Activated naive CD8-positive, alpha-beta T cell treated with anti-CD3 and anti-CD28 coated beads, Interleukin-2, amount 10 ng/mL, durations not matched to agents 7 days and 5 days (primary cell): ENCODE measurements around the gene CTRL. TPM values are rescaled to one million over a fixed set of nuclear protein-coding genes. Genes with fewer than 3 reads are reported as not detected.

ENCODE experiments used
- ATAC-seq: fragments of 150-1000 bp; cut with Tn5 transposase; one replicate; pipeline ENCODE4 v1.10.0; 2021; ENCODE audit warnings: low read depth, moderate library complexity
- POLR2A ChIA-PET: fragments of 350-600 bp; sonication (Branson Sonifier 250); formaldehyde crosslinking; loops from one replicate; lab custom pipeline; 2021; ENCODE audit warnings: antibody characterized with exemption; lab: Charles Lee
- DNase-seq: peaks from one replicate; pipeline ENCODE4 v3.0.0; 2021
- H3K27ac Mint-ChIP-seq: one replicate; pipeline ENCODE4 v1.8.0; 2022; ENCODE audit warnings: mild to moderate bottlenecking, mixed read lengths
- H3K27me3 Mint-ChIP-seq: one replicate; pipeline ENCODE4 v1.8.0; 2022; ENCODE audit warnings: mild to moderate bottlenecking, moderate library complexity, mixed read lengths
- H3K36me3 Mint-ChIP-seq: one replicate; pipeline ENCODE4 v1.8.0; 2021; ENCODE audit warnings: mild to moderate bottlenecking, mixed read lengths
- H3K4me1 Mint-ChIP-seq: one replicate; pipeline ENCODE4 v1.8.0; 2021; ENCODE audit warnings: mixed read lengths
- H3K4me3 Mint-ChIP-seq: one replicate; pipeline ENCODE4 v1.8.0; 2022; ENCODE audit warnings: mild to moderate bottlenecking, moderate library complexity, mixed read lengths
- H3K9me3 Mint-ChIP-seq: one replicate; pipeline ENCODE4 v1.8.0; 2021; ENCODE audit warnings: mixed read lengths
- total RNA-seq, 2 experiments: library from RNA; stranded (reverse); gene quantifications; one replicate each; pipeline ENCODE4 v1.2.3, GENCODE V29; 2021

Gene CTRL
- total RNA-seq, 2 experiments from 2014 or later, result 4.9 to 7.2 TPM

- no peaks in the 10 kb centered on the region for H3K9me3 Mint-ChIP-seq
- POLR2A ChIA-PET, result no interaction called here
- H3K4me1 Mint-ChIP-seq, result peaks cover 1% of the 10 kb centered on the region
- H3K27ac Mint-ChIP-seq, result no peak overlapping the region
- no peak for DNase-seq
- ATAC-seq, result no peak
- H3K36me3 Mint-ChIP-seq, result peaks cover 7% of the 10 kb centered on the region
- H3K27me3 Mint-ChIP-seq, result no peaks in the 10 kb centered on the region
- H3K4me3 Mint-ChIP-seq, result no peak overlapping the region
Observed at GRCh38 chr16:67953641-67954375, 22.1 kb upstream of the CTRL start.

GRCh38 chr16:67951485-67951884 is 19.8 kb upstream of the CTRL start:
- ATAC-seq (no peak), DNase-seq (no peak)
- Mint-ChIP-seq H3K9me3 (no peaks in the 10 kb centered on the region), H3K4me3 (no peak overlapping the region), H3K4me1 (peaks cover 1% of the 10 kb centered on the region), H3K36me3 (peaks cover 7% of the 10 kb centered on the region), H3K27me3 (no peaks in the 10 kb centered on the region), H3K27ac (no peak overlapping the region)
- POLR2A ChIA-PET, result interaction anchor here (1.0 to 1.8 kb wide), 3 partner anchors 9 to 17 kb away, joined by 3 to 5 read pairs (median 4); partner anchors contain the start of gene SLC12A4

GRCh38 chr16:67950335-67950843 is 18.7 kb upstream of the CTRL start:
- ATAC-seq (no peak), DNase-seq (no peak)
- Mint-ChIP-seq H3K4me3 (no peak overlapping the region), H3K27ac (no peak overlapping the region), H3K36me3 (peaks cover 9% of the 10 kb centered on the region), H3K27me3 (no peaks in the 10 kb centered on the region), H3K4me1 (peaks cover 3% of the 10 kb centered on the region), H3K9me3 (no peaks in the 10 kb centered on the region)
- POLR2A ChIA-PET, result interaction anchor here (1.3 to 2.5 kb wide), 4 partner anchors 10 to 18 kb away, joined by 3 to 9 read pairs (median 4); partner anchors contain the start of genes PSMB10 and SLC12A4

- no peak overlapping the region for H3K4me3 Mint-ChIP-seq
- ATAC-seq, result no peak
- DNase-seq, result no peak
- H3K27me3 Mint-ChIP-seq, result no peaks in the 10 kb centered on the region
- peaks cover 9% of the 10 kb centered on the region for H3K36me3 Mint-ChIP-seq
- H3K27ac Mint-ChIP-seq, result no peak overlapping the region
- H3K9me3 Mint-ChIP-seq, result no peaks in the 10 kb centered on the region
- H3K4me1 Mint-ChIP-seq, result peaks cover 3% of the 10 kb centered on the region
- POLR2A ChIA-PET, result interaction anchor here (0.7 to 2.5 kb wide), 4 partner anchors 9 to 14 kb away, joined by 3 to 9 read pairs (median 3); partner anchors contain the start of gene PSMB10
Observed at GRCh38 chr16:67949645-67950044, 18.0 kb upstream of the CTRL start.

- Mint-ChIP-seq H3K9me3 (no peaks in the 10 kb centered on the region), H3K4me3 (no peak overlapping the region), H3K27me3 (no peaks in the 10 kb centered on the region), H3K27ac (peak overlapping the region; percentile 54), H3K4me1 (peaks cover 3% of the 10 kb centered on the region), H3K36me3 (peaks cover 9% of the 10 kb centered on the region)
- ATAC-seq (no peak), DNase-seq (no peak)
- POLR2A ChIA-PET, result interaction anchor here (2.5 kb wide), 1 partner anchor 12 kb away, joined by 9 read pairs; the partner anchor contains the start of gene PSMB10
Observed at GRCh38 chr16:67948015-67948414, 16.4 kb upstream of the CTRL start.

GRCh38 chr16:67946966-67947558 is 15.4 kb upstream of the CTRL start:
- no peak for ATAC-seq
- Mint-ChIP-seq H3K36me3 (peaks cover 9% of the 10 kb centered on the region), H3K27ac (no peak overlapping the region)

GRCh38 chr16:67946128-67946569 is 14.5 kb upstream of the CTRL start:
- Mint-ChIP-seq H3K9me3 (no peaks in the 10 kb centered on the region), H3K27ac (peak overlapping the region; percentile 54), H3K27me3 (no peaks in the 10 kb centered on the region), H3K4me1 (peaks cover 11% of the 10 kb centered on the region), H3K36me3 (peaks cover 10% of the 10 kb centered on the region), H3K4me3 (no peak overlapping the region)
- DNase-seq (no peak), ATAC-seq (no peak)
- POLR2A ChIA-PET, result interaction anchor here (0.8 to 1.5 kb wide), 3 partner anchors 11 to 77 kb away, joined by 3 to 14 read pairs (median 4); partner anchors contain the start of genes DDX28, DUS2 and PSMB10

More at GRCh38 chr16:67946966-67947558, 15.4 kb upstream of the CTRL start:
- Mint-ChIP-seq H3K4me3 (no peak overlapping the region), H3K9me3 (no peaks in the 10 kb centered on the region), H3K27me3 (no peaks in the 10 kb centered on the region), H3K4me1 (peaks cover 4% of the 10 kb centered on the region)
- DNase-seq, result no peak
- POLR2A ChIA-PET, result interaction anchor here (0.8 to 1.5 kb wide), 3 partner anchors 12 to 76 kb away, joined by 3 to 14 read pairs (median 4); partner anchors contain the start of genes DDX28, DUS2 and PSMB10

GRCh38 chr16:67945392-67945933 is 13.8 kb upstream of the CTRL start:
- no peak for DNase-seq
- H3K4me1 Mint-ChIP-seq, result peaks cover 14% of the 10 kb centered on the region
- no peak overlapping the region for H3K27ac Mint-ChIP-seq
- no peaks in the 10 kb centered on the region for H3K9me3 Mint-ChIP-seq
- H3K27me3 Mint-ChIP-seq, result no peaks in the 10 kb centered on the region
- peaks cover 10% of the 10 kb centered on the region for H3K36me3 Mint-ChIP-seq
- POLR2A ChIA-PET, result interaction anchor here (0.8 to 1.3 kb wide), 2 partner anchors 10 to 78 kb away, joined by 4 read pairs; partner anchors contain the start of genes DDX28 and DUS2
- no peak overlapping the region for H3K4me3 Mint-ChIP-seq
- ATAC-seq, result no peak

GRCh38 chr16:67944690-67945391 is 13.2 kb upstream of the CTRL start:
- Mint-ChIP-seq H3K4me3 (no peak overlapping the region), H3K9me3 (no peaks in the 10 kb centered on the region), H3K36me3 (peaks cover 12% of the 10 kb centered on the region), H3K4me1 (peaks cover 21% of the 10 kb centered on the region), H3K27me3 (no peaks in the 10 kb centered on the region), H3K27ac (no peak overlapping the region)
- ATAC-seq (no peak), DNase-seq (no peak)
- POLR2A ChIA-PET, result interaction anchor here (0.8 kb wide), 1 partner anchor 9 kb away, joined by 4 read pairs; no protein-coding TSS in a partner anchor

GRCh38 chr16:67943619-67944504 is 12.2 kb upstream of the CTRL start, which contains the start of gene LCAT:
TSS of gene LCAT (minus strand) at chr16:67944120. CDS start at chr16:67944101, 19 bp downstream.
- no peak for DNase-seq
- POLR2A ChIA-PET, result no interaction called here
- ATAC-seq, result no peak
- H3K4me1 Mint-ChIP-seq, result peaks cover 27% of the 10 kb centered on the region
- no peaks in the 10 kb centered on the region for H3K27me3 Mint-ChIP-seq
- H3K27ac Mint-ChIP-seq, result peak within 1 kb of the TSS; percentile 12
- H3K4me3 Mint-ChIP-seq, result no peak within 1 kb of the TSS
- peaks cover 19% of the 10 kb centered on the region for H3K36me3 Mint-ChIP-seq
- H3K9me3 Mint-ChIP-seq, result no peaks in the 10 kb centered on the region

- Mint-ChIP-seq H3K27ac (no peak overlapping the region), H3K36me3 (peaks cover 17% of the 10 kb centered on the region), H3K27me3 (no peaks in the 10 kb centered on the region), H3K9me3 (no peaks in the 10 kb centered on the region), H3K4me1 (peaks cover 27% of the 10 kb centered on the region), H3K4me3 (no peak overlapping the region)
- no peak for DNase-seq
- ATAC-seq, result no peak
- POLR2A ChIA-PET, result no interaction called here
Observed at GRCh38 chr16:67943256-67943618, 11.6 kb upstream of the CTRL start.
